WTC11 (cell line): ENCODE data around the gene MANBA. TPM values are rescaled to one million over a fixed set of nuclear protein-coding genes. Genes with fewer than 3 reads are reported as not detected.

Experiments
- ATAC-seq: fragments of 200-7000 bp; cut with Tn5 transposase; 2 replicates; pipeline ENCODE4 v1.10.0; 2021; ENCODE audit warnings: mild to moderate bottlenecking, moderate library complexity
- CTCF ChIA-PET: fragments of 300-600 bp; sonication (Branson Sonifier 250); formaldehyde crosslinking; loops from one replicate; lab custom pipeline; 2021; ENCODE audit warnings: antibody characterized with exemption; lab: Charles Lee
- POLR2A ChIA-PET: fragments of 350-600 bp; sonication (Branson Sonifier 250); formaldehyde crosslinking; loops from one replicate; lab custom pipeline; 2021; ENCODE audit warnings: antibody characterized with exemption; lab: Charles Lee
- DNase-seq: peaks from one replicate; pipeline ENCODE4 v3.0.0; 2021; ENCODE audit warnings: low spot score
- H3K27ac Mint-ChIP-seq: 2 replicates; pipeline ENCODE4 v1.8.0; 2021; ENCODE audit warnings: mixed read lengths
- H3K27me3 Mint-ChIP-seq: 2 replicates; pipeline ENCODE4 v1.8.0; 2021; ENCODE audit warnings: low read depth, mild to moderate bottlenecking, moderate library complexity, mixed read lengths
- H3K36me3 Mint-ChIP-seq: 2 replicates; pipeline ENCODE4 v1.8.0; 2021; ENCODE audit warnings: mixed read lengths
- H3K4me1 Mint-ChIP-seq: 2 replicates; pipeline ENCODE4 v1.8.0; 2022; ENCODE audit warnings: mixed read lengths
- H3K4me3 Mint-ChIP-seq: 2 replicates; pipeline ENCODE4 v1.8.0; 2021; ENCODE audit warnings: mild to moderate bottlenecking, moderate library complexity, mixed read lengths
- H3K9me3 Mint-ChIP-seq: 2 replicates; pipeline ENCODE4 v1.8.0; 2021; ENCODE audit warnings: mixed read lengths
- CBFB ChIP-seq: sonication (generic); formaldehyde crosslinking; IDR thresholded peaks from 2 replicates; pipeline ENCODE4 v1.8.1; 2022; ENCODE audit warnings: mild to moderate bottlenecking, low read depth, missing genetic modification reagents
- E2F5 ChIP-seq: sonication (generic); formaldehyde crosslinking; IDR thresholded peaks from 2 replicates; pipeline ENCODE4 v1.8.1; 2022; ENCODE audit warnings: mild to moderate bottlenecking, moderate library complexity, missing genetic modification reagents
- JAZF1 ChIP-seq: fragments of 250-450 bp; sonication (Bioruptor Pico); IDR thresholded peaks from 2 replicates; pipeline ENCODE4 v1.9.0; 2021; ENCODE audit warnings: moderate library complexity, mild to moderate bottlenecking, inconsistent platforms
- KAT7 ChIP-seq: sonication (generic); formaldehyde crosslinking; IDR thresholded peaks from 2 replicates; pipeline ENCODE4 v1.8.1; 2023; ENCODE audit warnings: missing genetic modification reagents, mild to moderate bottlenecking, borderline replicate concordance
- MYBL2 ChIP-seq: sonication (generic); formaldehyde crosslinking; IDR thresholded peaks from 2 replicates; pipeline ENCODE4 v1.8.1; 2023; ENCODE audit warnings: mild to moderate bottlenecking, moderate library complexity, missing genetic modification reagents
- NFE2L1 ChIP-seq: sonication (generic); formaldehyde crosslinking; IDR thresholded peaks from 2 replicates; pipeline ENCODE4 v1.8.1; 2023; ENCODE audit warnings: missing genetic modification reagents
- NR2C2 ChIP-seq: sonication (generic); formaldehyde crosslinking; IDR thresholded peaks from 2 replicates; pipeline ENCODE4 v1.8.0; 2022; ENCODE audit warnings: mild to moderate bottlenecking, missing genetic modification reagents
- NR3C1 ChIP-seq: sonication (generic); formaldehyde crosslinking; conservative IDR thresholded peaks from 2 replicates; pipeline ENCODE4 v1.8.1; 2023; ENCODE audit warnings: low read depth, mild to moderate bottlenecking, missing genetic modification reagents
- TEAD1 ChIP-seq: sonication (generic); formaldehyde crosslinking; IDR thresholded peaks from 2 replicates; pipeline ENCODE4 v1.8.0; 2022; ENCODE audit warnings: mild to moderate bottlenecking, missing genetic modification reagents
- TP53 ChIP-seq: sonication (generic); formaldehyde crosslinking; IDR thresholded peaks from 2 replicates; pipeline ENCODE4 v1.8.1; 2023; ENCODE audit warnings: mild to moderate bottlenecking, missing genetic modification reagents
- ZNF121 ChIP-seq: sonication (generic); formaldehyde crosslinking; IDR thresholded peaks from 2 replicates; pipeline ENCODE4 v1.8.0; 2023; ENCODE audit warnings: missing genetic modification reagents
- ZNF138 ChIP-seq: sonication (generic); formaldehyde crosslinking; conservative IDR thresholded peaks from 2 replicates; pipeline ENCODE4 v1.8.1; 2022; ENCODE audit warnings: mild to moderate bottlenecking, moderate library complexity, missing genetic modification reagents
- ZNF219 ChIP-seq: sonication (generic); formaldehyde crosslinking; IDR thresholded peaks from 2 replicates; pipeline ENCODE4 v1.8.0; 2023; ENCODE audit warnings: missing genetic modification reagents, mild to moderate bottlenecking, borderline replicate concordance
- ZNF263 ChIP-seq: sonication (generic); formaldehyde crosslinking; IDR thresholded peaks from 2 replicates; pipeline ENCODE4 v1.8.1; 2022; ENCODE audit warnings: low read depth, mild to moderate bottlenecking, moderate library complexity, missing genetic modification reagents
- ZNF416 ChIP-seq: fragments of 250-450 bp; sonication (Bioruptor Pico); IDR thresholded peaks from 2 replicates; pipeline ENCODE4 v1.9.0; 2021; ENCODE audit warnings: mild to moderate bottlenecking, inconsistent platforms
- total RNA-seq: library from RNA; stranded (reverse); gene quantifications from 3 replicates; pipeline ENCODE4 v1.2.3, GENCODE V29; 2021
- TF ChIP-seq, protein P1 (sequence below): sonication (generic); formaldehyde crosslinking; IDR thresholded peaks from 2 replicates; pipeline ENCODE4 v1.8.1; 2023; ENCODE audit warnings: mild to moderate bottlenecking, moderate library complexity, missing genetic modification reagents
- TF ChIP-seq, protein P2 (sequence below): sonication (generic); formaldehyde crosslinking; IDR thresholded peaks from 2 replicates; pipeline ENCODE4 v1.8.0; 2023; ENCODE audit warnings: mild to moderate bottlenecking, missing genetic modification reagents
- TF ChIP-seq, protein P3 (sequence below): fragments of 250-450 bp; sonication (Bioruptor Pico); IDR thresholded peaks from 2 replicates; pipeline ENCODE4 v2.1.2; 2022; ENCODE audit warnings: mild to moderate bottlenecking, moderate library complexity
- TF ChIP-seq, protein P4 (sequence below): sonication (generic); formaldehyde crosslinking; conservative IDR thresholded peaks from 2 replicates; pipeline ENCODE4 v1.8.1; 2023; ENCODE audit warnings: mild to moderate bottlenecking, low read depth, missing genetic modification reagents, moderate library complexity
- TF ChIP-seq, protein P5 (sequence below): sonication (generic); formaldehyde crosslinking; IDR thresholded peaks from 2 replicates; pipeline ENCODE4 v1.8.1; 2022; ENCODE audit warnings: low read depth, mild to moderate bottlenecking, moderate library complexity, missing genetic modification reagents, borderline replicate concordance

The MANBA gene
- total RNA-seq, 1 experiment from 2014 or later: 35.1 TPM

- TF ChIP-seq ZNF263 (CRISPR knock-in tag) (no peak), ZNF416 (CRISPR knock-in tag) (no peak), KAT7 (CRISPR knock-in tag) (no peak), CBFB (no peak)
- TF ChIP-seq, protein P1, sequence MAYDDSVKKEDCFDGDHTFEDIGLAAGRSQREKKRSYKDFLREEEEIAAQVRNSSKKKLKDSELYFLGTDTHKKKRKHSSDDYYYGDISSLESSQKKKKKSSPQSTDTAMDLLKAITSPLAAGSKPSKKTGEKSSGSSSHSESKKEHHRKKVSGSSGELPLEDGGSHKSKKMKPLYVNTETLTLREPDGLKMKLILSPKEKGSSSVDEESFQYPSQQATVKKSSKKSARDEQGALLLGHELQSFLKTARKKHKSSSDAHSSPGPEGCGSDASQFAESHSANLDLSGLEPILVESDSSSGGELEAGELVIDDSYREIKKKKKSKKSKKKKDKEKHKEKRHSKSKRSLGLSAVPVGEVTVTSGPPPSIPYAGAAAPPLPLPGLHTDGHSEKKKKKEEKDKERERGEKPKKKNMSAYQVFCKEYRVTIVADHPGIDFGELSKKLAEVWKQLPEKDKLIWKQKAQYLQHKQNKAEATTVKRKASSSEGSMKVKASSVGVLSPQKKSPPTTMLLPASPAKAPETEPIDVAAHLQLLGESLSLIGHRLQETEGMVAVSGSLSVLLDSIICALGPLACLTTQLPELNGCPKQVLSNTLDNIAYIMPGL (CRISPR knock-in tag): no peak
- TF ChIP-seq, protein P2, sequence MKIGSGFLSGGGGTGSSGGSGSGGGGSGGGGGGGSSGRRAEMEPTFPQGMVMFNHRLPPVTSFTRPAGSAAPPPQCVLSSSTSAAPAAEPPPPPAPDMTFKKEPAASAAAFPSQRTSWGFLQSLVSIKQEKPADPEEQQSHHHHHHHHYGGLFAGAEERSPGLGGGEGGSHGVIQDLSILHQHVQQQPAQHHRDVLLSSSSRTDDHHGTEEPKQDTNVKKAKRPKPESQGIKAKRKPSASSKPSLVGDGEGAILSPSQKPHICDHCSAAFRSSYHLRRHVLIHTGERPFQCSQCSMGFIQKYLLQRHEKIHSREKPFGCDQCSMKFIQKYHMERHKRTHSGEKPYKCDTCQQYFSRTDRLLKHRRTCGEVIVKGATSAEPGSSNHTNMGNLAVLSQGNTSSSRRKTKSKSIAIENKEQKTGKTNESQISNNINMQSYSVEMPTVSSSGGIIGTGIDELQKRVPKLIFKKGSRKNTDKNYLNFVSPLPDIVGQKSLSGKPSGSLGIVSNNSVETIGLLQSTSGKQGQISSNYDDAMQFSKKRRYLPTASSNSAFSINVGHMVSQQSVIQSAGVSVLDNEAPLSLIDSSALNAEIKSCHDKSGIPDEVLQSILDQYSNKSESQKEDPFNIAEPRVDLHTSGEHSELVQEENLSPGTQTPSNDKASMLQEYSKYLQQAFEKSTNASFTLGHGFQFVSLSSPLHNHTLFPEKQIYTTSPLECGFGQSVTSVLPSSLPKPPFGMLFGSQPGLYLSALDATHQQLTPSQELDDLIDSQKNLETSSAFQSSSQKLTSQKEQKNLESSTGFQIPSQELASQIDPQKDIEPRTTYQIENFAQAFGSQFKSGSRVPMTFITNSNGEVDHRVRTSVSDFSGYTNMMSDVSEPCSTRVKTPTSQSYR (CRISPR knock-in tag): no peak
- TF ChIP-seq, all 79 proteins: peak for 0
Measured at GRCh38 chr4:102638621-102639020, 122.1 kb downstream of the MANBA start (continued).

DNA sequence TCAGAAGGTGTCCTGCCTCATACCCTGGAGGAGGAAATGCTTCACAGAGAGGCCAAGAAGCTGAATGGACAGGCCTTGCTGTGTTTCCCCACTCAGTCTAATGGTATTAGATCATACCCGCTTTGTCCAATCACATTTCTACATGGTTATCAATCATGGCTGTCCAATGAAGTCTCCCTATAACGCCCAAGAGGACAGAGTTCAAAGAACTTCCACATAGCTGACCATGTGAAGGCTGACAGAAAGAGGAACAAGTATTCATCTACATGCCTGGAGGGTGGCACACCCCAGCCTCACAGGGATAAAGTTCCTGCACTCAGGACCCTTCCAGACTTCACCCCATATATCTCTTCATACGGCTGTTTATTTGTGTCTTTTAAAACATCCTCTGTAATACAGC, 123.4 kb downstream of the MANBA start:
- CTCF ChIA-PET: interaction anchor here (0.9 kb wide), 1 partner anchor 462 kb away, joined by 3 read pairs; the partner anchor contains the start of gene BDH2
- DNase-seq (no peak), ATAC-seq (no peak)
- H3K36me3 Mint-ChIP-seq: peaks cover 21% of the 10 kb centered on the region
- no peaks in the 10 kb centered on the region for H3K27me3 Mint-ChIP-seq
- H3K27ac Mint-ChIP-seq: no peak overlapping the region
- POLR2A ChIA-PET: no interaction called here
- H3K4me3 Mint-ChIP-seq: no peak overlapping the region
- H3K4me1 Mint-ChIP-seq: no peaks in the 10 kb centered on the region
- TF ChIP-seq MYBL2 (CRISPR knock-in tag): no peak
- no peak for TF ChIP-seq NR3C1 (CRISPR knock-in tag)
- TF ChIP-seq, protein P3, sequence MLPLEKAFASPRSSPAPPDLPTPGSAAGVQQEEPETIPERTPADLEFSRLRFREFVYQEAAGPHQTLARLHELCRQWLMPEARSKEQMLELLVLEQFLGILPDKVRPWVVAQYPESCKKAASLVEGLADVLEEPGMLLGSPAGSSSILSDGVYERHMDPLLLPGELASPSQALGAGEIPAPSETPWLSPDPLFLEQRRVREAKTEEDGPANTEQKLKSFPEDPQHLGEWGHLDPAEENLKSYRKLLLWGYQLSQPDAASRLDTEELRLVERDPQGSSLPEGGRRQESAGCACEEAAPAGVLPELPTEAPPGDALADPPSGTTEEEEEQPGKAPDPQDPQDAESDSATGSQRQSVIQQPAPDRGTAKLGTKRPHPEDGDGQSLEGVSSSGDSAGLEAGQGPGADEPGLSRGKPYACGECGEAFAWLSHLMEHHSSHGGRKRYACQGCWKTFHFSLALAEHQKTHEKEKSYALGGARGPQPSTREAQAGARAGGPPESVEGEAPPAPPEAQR (CRISPR knock-in tag): no peak
- no peak for TF ChIP-seq TP53
- TF ChIP-seq ZNF138 (CRISPR knock-in tag): no peak
- no peak for TF ChIP-seq NFE2L1 (CRISPR knock-in tag)
- TF ChIP-seq, protein P4, sequence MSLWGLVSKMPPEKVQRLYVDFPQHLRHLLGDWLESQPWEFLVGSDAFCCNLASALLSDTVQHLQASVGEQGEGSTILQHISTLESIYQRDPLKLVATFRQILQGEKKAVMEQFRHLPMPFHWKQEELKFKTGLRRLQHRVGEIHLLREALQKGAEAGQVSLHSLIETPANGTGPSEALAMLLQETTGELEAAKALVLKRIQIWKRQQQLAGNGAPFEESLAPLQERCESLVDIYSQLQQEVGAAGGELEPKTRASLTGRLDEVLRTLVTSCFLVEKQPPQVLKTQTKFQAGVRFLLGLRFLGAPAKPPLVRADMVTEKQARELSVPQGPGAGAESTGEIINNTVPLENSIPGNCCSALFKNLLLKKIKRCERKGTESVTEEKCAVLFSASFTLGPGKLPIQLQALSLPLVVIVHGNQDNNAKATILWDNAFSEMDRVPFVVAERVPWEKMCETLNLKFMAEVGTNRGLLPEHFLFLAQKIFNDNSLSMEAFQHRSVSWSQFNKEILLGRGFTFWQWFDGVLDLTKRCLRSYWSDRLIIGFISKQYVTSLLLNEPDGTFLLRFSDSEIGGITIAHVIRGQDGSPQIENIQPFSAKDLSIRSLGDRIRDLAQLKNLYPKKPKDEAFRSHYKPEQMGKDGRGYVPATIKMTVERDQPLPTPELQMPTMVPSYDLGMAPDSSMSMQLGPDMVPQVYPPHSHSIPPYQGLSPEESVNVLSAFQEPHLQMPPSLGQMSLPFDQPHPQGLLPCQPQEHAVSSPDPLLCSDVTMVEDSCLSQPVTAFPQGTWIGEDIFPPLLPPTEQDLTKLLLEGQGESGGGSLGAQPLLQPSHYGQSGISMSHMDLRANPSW: no peak
- no peak for TF ChIP-seq NR2C2 (CRISPR knock-in tag)
- no peak for TF ChIP-seq ZNF121 (CRISPR knock-in tag)
- TF ChIP-seq TEAD1: no peak
- TF ChIP-seq JAZF1 (CRISPR knock-in tag): no peak
- TF ChIP-seq ZNF219: no peak
- TF ChIP-seq, protein P5, sequence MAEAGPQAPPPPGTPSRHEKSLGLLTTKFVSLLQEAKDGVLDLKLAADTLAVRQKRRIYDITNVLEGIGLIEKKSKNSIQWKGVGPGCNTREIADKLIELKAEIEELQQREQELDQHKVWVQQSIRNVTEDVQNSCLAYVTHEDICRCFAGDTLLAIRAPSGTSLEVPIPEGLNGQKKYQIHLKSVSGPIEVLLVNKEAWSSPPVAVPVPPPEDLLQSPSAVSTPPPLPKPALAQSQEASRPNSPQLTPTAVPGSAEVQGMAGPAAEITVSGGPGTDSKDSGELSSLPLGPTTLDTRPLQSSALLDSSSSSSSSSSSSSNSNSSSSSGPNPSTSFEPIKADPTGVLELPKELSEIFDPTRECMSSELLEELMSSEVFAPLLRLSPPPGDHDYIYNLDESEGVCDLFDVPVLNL: no peak
- no peak for TF ChIP-seq E2F5 (CRISPR knock-in tag)
- H3K9me3 Mint-ChIP-seq: no peaks in the 10 kb centered on the region
